Karpas-422 (cell line): Measurements from ENCODE around the gene NEDD4L. TPM values are rescaled to one million over a fixed set of nuclear protein-coding genes. Genes with fewer than 3 reads are reported as not detected.

Source experiments
- DNase-seq: peaks from one replicate; pipeline ENCODE4 v3.0.0-alpha.2; 2015
- H2AFZ ChIP-seq: fragments of 200-600 bp; sonication (generic); 2 replicates; pipeline ENCODE4 v1.6.1; 2014; ENCODE audit warnings: antibody characterized with exemption, low read length, mixed read lengths
- H3K27ac ChIP-seq: fragments of 200-600 bp; sonication (generic); 2 replicates; pipeline ENCODE4 v1.5.1; 2014; ENCODE audit warnings: mild to moderate bottlenecking, low read length, moderate library complexity
- H3K27me3 ChIP-seq: fragments of 200-600 bp; sonication (generic); 2 replicates; pipeline ENCODE4 v1.6.1; 2014; ENCODE audit warnings: low read length, mixed read lengths
- H3K36me3 ChIP-seq: fragments of 200-600 bp; sonication (generic); 2 replicates; pipeline ENCODE4 v1.6.1; 2014; ENCODE audit warnings: low read length, mixed read lengths; ENCODE audit not compliant: insufficient read depth
- H3K4me1 ChIP-seq: fragments of 200-600 bp; sonication (generic); 2 replicates; pipeline ENCODE4 v1.6.1; 2014; ENCODE audit warnings: mild to moderate bottlenecking, low read length, mixed read lengths
- H3K4me2 ChIP-seq: fragments of 200-600 bp; sonication (generic); 2 replicates; pipeline ENCODE4 v1.6.1; 2014; ENCODE audit warnings: low read length, low read depth, mild to moderate bottlenecking; ENCODE audit not compliant: poor library complexity, severe bottlenecking
- H3K4me3 ChIP-seq: fragments of 200-600 bp; sonication (generic); 2 replicates; pipeline ENCODE4 v1.5.1; 2014; ENCODE audit warnings: mild to moderate bottlenecking, antibody characterized with exemption, low read length, mixed read lengths
- H3K79me2 ChIP-seq: fragments of 200-600 bp; sonication (generic); 2 replicates; pipeline ENCODE4 v1.6.1; 2014; ENCODE audit warnings: mild to moderate bottlenecking, low read length, mixed read lengths
- H3K9ac ChIP-seq: fragments of 200-600 bp; sonication (generic); 2 replicates; pipeline ENCODE4 v1.6.0; 2014; ENCODE audit warnings: low read length
- H3K9me2 ChIP-seq: fragments of 200-600 bp; sonication (generic), shearing (Covaris generic); replicated peaks from 2 replicates; pipeline ENCODE4 v1.6.0; 2014; ENCODE audit warnings: mild to moderate bottlenecking, low read length, moderate library complexity; ENCODE audit not compliant: insufficient read depth
- H3K9me3 ChIP-seq: fragments of 300-700, 200-600 bp; sonication (generic); 2 replicates; pipeline ENCODE4 v1.6.1; 2014; ENCODE audit warnings: low read length, mixed read lengths
- H4K20me1 ChIP-seq: fragments of 200-600 bp; sonication (generic); 2 replicates; pipeline ENCODE4 v1.6.1; 2014; ENCODE audit warnings: mild to moderate bottlenecking, antibody characterized with exemption, low read length, low read depth; ENCODE audit not compliant: insufficient read depth
- total RNA-seq: library from RNA; depleted of rRNA; stranded (reverse); fragments of >200 nt; shearing (Covaris generic); gene quantifications from 2 replicates; pipeline ENCODE4 v1.2.3, GENCODE V29; 2014; ENCODE audit warnings: low replicate concordance

Gene NEDD4L
- total RNA-seq, 1 experiment from 2014 or later, result 17.1 TPM

GRCh38 chr18:58077329-58077728 is 33.3 kb downstream of the NEDD4L start:
- Histone ChIP-seq H3K27me3 (no peaks in the 10 kb centered on the region), H3K9ac (no peak overlapping the region), H3K4me2 (no peak overlapping the region), H3K9me2 (no peaks in the 10 kb centered on the region), H3K9me3 (no peaks in the 10 kb centered on the region), H3K27ac (no peak overlapping the region), H2AFZ (no peak overlapping the region), H3K36me3 (no peaks in the 10 kb centered on the region), H3K4me1 (no peaks in the 10 kb centered on the region), H3K79me2 (no peaks in the 10 kb centered on the region), H3K4me3 (no peak overlapping the region), H4K20me1 (peaks cover 34% of the 10 kb centered on the region)
- DNase-seq, result no peak

GRCh38 chr18:58078889-58079573 is 35.0 kb downstream of the NEDD4L start:
- no peaks in the 10 kb centered on the region for H3K9me3 ChIP-seq
- no peak overlapping the region for H3K27ac ChIP-seq
- H3K4me2 ChIP-seq, result no peak overlapping the region
- H3K36me3 ChIP-seq, result no peaks in the 10 kb centered on the region
- no peaks in the 10 kb centered on the region for H3K4me1 ChIP-seq
- no peak overlapping the region for H2AFZ ChIP-seq
- H3K9ac ChIP-seq, result no peak overlapping the region
- no peaks in the 10 kb centered on the region for H3K79me2 ChIP-seq
- H3K4me3 ChIP-seq, result no peak overlapping the region
- no peaks in the 10 kb centered on the region for H3K9me2 ChIP-seq
- peaks cover 26% of the 10 kb centered on the region; the same call in 1 of the 2 replicates for H4K20me1 ChIP-seq
- no peak for DNase-seq
- H3K27me3 ChIP-seq, result no peaks in the 10 kb centered on the region

- DNase-seq, result no peak
- Histone ChIP-seq H3K4me3 (no peak overlapping the region), H3K4me2 (no peak overlapping the region), H3K9me2 (no peaks in the 10 kb centered on the region), H3K79me2 (no peaks in the 10 kb centered on the region), H3K27ac (no peak overlapping the region), H3K9ac (no peak overlapping the region), H3K9me3 (no peaks in the 10 kb centered on the region), H3K27me3 (no peaks in the 10 kb centered on the region), H2AFZ (no peak overlapping the region), H3K4me1 (no peaks in the 10 kb centered on the region), H4K20me1 (peaks cover 30% of the 10 kb centered on the region; the same call in 1 of the 2 replicates), H3K36me3 (no peaks in the 10 kb centered on the region)
These were observed 36.4 kb downstream of the NEDD4L start for GRCh38 chr18:58080451-58080850.

GRCh38 chr18:58087928-58088690 is 44.1 kb downstream of the NEDD4L start:
- H3K9ac ChIP-seq, result no peak overlapping the region

GRCh38 chr18:58088691-58089065 is 44.7 kb downstream of the NEDD4L start:
- no peaks in the 10 kb centered on the region for H3K9me3 ChIP-seq
- H3K36me3 ChIP-seq, result no peaks in the 10 kb centered on the region
- DNase-seq, result no peak
- H2AFZ ChIP-seq, result no peak overlapping the region
- H3K4me3 ChIP-seq, result no peak overlapping the region
- no peaks in the 10 kb centered on the region for H3K79me2 ChIP-seq
- H3K9me2 ChIP-seq, result no peaks in the 10 kb centered on the region
- H3K4me1 ChIP-seq, result peaks cover 14% of the 10 kb centered on the region
- no peak overlapping the region for H3K27ac ChIP-seq
- H3K4me2 ChIP-seq, result no peak overlapping the region
- H4K20me1 ChIP-seq, result peaks cover 22% of the 10 kb centered on the region
- no peaks in the 10 kb centered on the region for H3K27me3 ChIP-seq
- H3K9ac ChIP-seq, result no peak overlapping the region

More at GRCh38 chr18:58087928-58088690, 44.1 kb downstream of the NEDD4L start:
- no peak for DNase-seq
- no peaks in the 10 kb centered on the region for H3K36me3 ChIP-seq
- H3K27me3 ChIP-seq, result no peaks in the 10 kb centered on the region
- H3K79me2 ChIP-seq, result no peaks in the 10 kb centered on the region
- peaks cover 14% of the 10 kb centered on the region for H3K4me1 ChIP-seq
- peaks cover 22% of the 10 kb centered on the region for H4K20me1 ChIP-seq
- H3K9me2 ChIP-seq, result no peaks in the 10 kb centered on the region
- no peak overlapping the region for H3K4me2 ChIP-seq
- no peak overlapping the region for H3K27ac ChIP-seq
- H2AFZ ChIP-seq, result no peak overlapping the region
- H3K9me3 ChIP-seq, result no peaks in the 10 kb centered on the region
- no peak overlapping the region for H3K4me3 ChIP-seq

GRCh38 chr18:58091099-58091611 is 47.1 kb downstream of the NEDD4L start:
- Histone ChIP-seq H3K4me1 (peaks cover 14% of the 10 kb centered on the region), H3K79me2 (no peaks in the 10 kb centered on the region), H3K36me3 (no peaks in the 10 kb centered on the region), H3K9me2 (no peaks in the 10 kb centered on the region), H3K4me3 (no peak overlapping the region), H3K27ac (no peak overlapping the region), H3K9ac (no peak overlapping the region), H3K9me3 (no peaks in the 10 kb centered on the region), H3K4me2 (peak overlapping the region; percentile 27), H4K20me1 (peaks cover 15% of the 10 kb centered on the region), H3K27me3 (no peaks in the 10 kb centered on the region), H2AFZ (no peak overlapping the region)
- peak; percentile 67 for DNase-seq

GRCh38 chr18:58093311-58093803 is 49.3 kb downstream of the NEDD4L start:
- Histone ChIP-seq H3K4me1 (peaks cover 21% of the 10 kb centered on the region), H3K9me2 (no peaks in the 10 kb centered on the region), H4K20me1 (peaks cover 8% of the 10 kb centered on the region), H3K27me3 (no peaks in the 10 kb centered on the region), H3K79me2 (no peaks in the 10 kb centered on the region), H2AFZ (no peak overlapping the region), H3K9ac (no peak overlapping the region), H3K4me3 (no peak overlapping the region), H3K36me3 (no peaks in the 10 kb centered on the region), H3K4me2 (no peak overlapping the region), H3K27ac (no peak overlapping the region), H3K9me3 (no peaks in the 10 kb centered on the region)
- no peak for DNase-seq

- H3K9me3 ChIP-seq, result no peaks in the 10 kb centered on the region
- peaks cover 7% of the 10 kb centered on the region for H4K20me1 ChIP-seq
- H2AFZ ChIP-seq, result no peak overlapping the region
- no peaks in the 10 kb centered on the region for H3K27me3 ChIP-seq
- H3K4me3 ChIP-seq, result no peak overlapping the region
- DNase-seq, result no peak
- no peak overlapping the region for H3K27ac ChIP-seq
- H3K9me2 ChIP-seq, result no peaks in the 10 kb centered on the region
- H3K79me2 ChIP-seq, result no peaks in the 10 kb centered on the region
- no peaks in the 10 kb centered on the region for H3K36me3 ChIP-seq
- H3K9ac ChIP-seq, result no peak overlapping the region
- peaks cover 21% of the 10 kb centered on the region for H3K4me1 ChIP-seq
- H3K4me2 ChIP-seq, result no peak overlapping the region
These were observed 51.2 kb downstream of the NEDD4L start for GRCh38 chr18:58095222-58095621.
